Liver (tissue), 3 donors: Measurements from ENCODE around the gene ARL3.

Experiments
- ATF3 ChIP-seq: IDR thresholded peaks from 2 replicates; pipeline ENCODE4 v1.6.1; 2016; ENCODE audit warnings: antibody characterized with exemption
- CTCF ChIP-seq: fragments of 150-350 bp; IDR thresholded peaks from 2 replicates; pipeline ENCODE4 v1.5.1; 2017; ENCODE audit warnings: improper control_type of control experiment, low read depth, low read length; ENCODE audit not compliant: missing input control
- EGR1 ChIP-seq, 2 donors: IDR thresholded peaks; 2 replicates each; pipeline ENCODE4 v1.6.1; 2016 to 2018; ENCODE audit warnings: antibody characterized with exemption in 2 of 2, low read depth in 2 of 2
- MAX ChIP-seq: IDR thresholded peaks from 2 replicates; pipeline ENCODE4 v1.6.1; 2016; ENCODE audit warnings: antibody characterized with exemption
- NR2F2 ChIP-seq: IDR thresholded peaks from 2 replicates; pipeline ENCODE4 v1.6.1; 2016; ENCODE audit warnings: antibody characterized with exemption
- RAD21 ChIP-seq, 2 donors: IDR thresholded peaks; 2 replicates each; pipeline ENCODE4 v1.6.1; 2016; ENCODE audit warnings: antibody characterized with exemption in 2 of 2, mild to moderate bottlenecking in 2 of 2
- REST ChIP-seq: IDR thresholded peaks from 2 replicates; pipeline ENCODE4 v1.6.1; 2016; ENCODE audit warnings: antibody characterized with exemption, mild to moderate bottlenecking
- SP1 ChIP-seq: IDR thresholded peaks from 2 replicates; pipeline ENCODE4 v1.6.1; 2018; ENCODE audit warnings: antibody characterized with exemption, mild to moderate bottlenecking
- YY1 ChIP-seq: IDR thresholded peaks from 2 replicates; pipeline ENCODE4 v1.6.1; 2016; ENCODE audit warnings: antibody characterized with exemption, mild to moderate bottlenecking
- ZBTB33 ChIP-seq: IDR thresholded peaks from 2 replicates; pipeline ENCODE4 v1.6.1; 2016; ENCODE audit warnings: antibody characterized with exemption
- donor health status: healthy.
- donor health status: healthy.

- TF ChIP-seq CTCF (no peak), YY1 (no peak), REST (no peak), NR2F2 (no peak), MAX (no peak), ZBTB33 (no peak), SP1 (no peak), EGR1 (IDR thresholded peaks at IDR 0.05; ENCODE audit: low read depth in 2 of 2) (no peak), ATF3 (no peak), RAD21 (IDR thresholded peaks at IDR 0.05) (no peak)
Measured at GRCh38 chr10:102651455-102652169, 62.6 kb downstream of the ARL3 start.
